DND-41 (cell line): ENCODE measurements around the gene ERCC1.

Source experiments
- CTCF ChIP-seq: IDR thresholded peaks from 2 replicates; pipeline ENCODE4 v1.5.1; 2012; ENCODE audit warnings: borderline replicate concordance, low read length, moderate library complexity, mild to moderate bottlenecking; ENCODE audit not compliant: poor library complexity, severe bottlenecking; ENCODE audit errors: extremely low read depth
- EZH2 ChIP-seq: IDR thresholded peaks from 3 replicates; pipeline ENCODE4 v1.6.1; 2012; ENCODE audit warnings: borderline replicate concordance, low read depth, mild to moderate bottlenecking, moderate library complexity, low read length, inconsistent platforms; ENCODE audit not compliant: severe bottlenecking

DNA sequence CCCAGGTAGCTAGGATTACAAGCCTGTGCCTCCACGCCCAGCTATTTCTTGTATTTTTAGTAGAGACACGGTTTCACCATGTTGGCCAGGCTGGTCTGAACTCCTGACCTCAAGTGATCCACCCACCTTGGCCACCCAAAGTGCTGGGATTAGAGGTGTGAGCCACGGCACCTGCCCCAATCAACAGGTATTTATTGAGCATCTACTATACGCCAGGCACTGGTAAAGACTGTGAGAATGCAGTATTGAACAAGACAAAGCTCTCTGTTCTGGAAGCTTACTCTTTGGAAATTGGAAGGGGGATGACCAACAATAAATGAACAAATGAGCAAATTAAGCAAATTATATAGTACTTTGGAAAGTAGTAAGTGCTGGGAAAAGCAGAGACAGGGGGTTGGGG is 21.4 kb upstream of the ERCC1 start:
- no peak for TF ChIP-seq CTCF
- no peak for TF ChIP-seq EZH2
